OCI-LY3 (cell line): ENCODE data around the gene CCDC32.

Experiments used
- CTCF ChIP-seq: fragments of 200-600, 300-600 bp; sonication (generic); IDR thresholded peaks from 2 replicates; pipeline ENCODE4 v1.5.1; 2014; ENCODE audit warnings: antibody characterized with exemption, low read length, low read depth
- EZH2phosphoT487 ChIP-seq: fragments of 200-600 bp; shearing (Covaris generic); IDR thresholded peaks from 2 replicates; pipeline ENCODE4 v1.6.1; 2018; ENCODE audit warnings: antibody characterized with exemption, mixed run types, low read depth

GRCh38 chr15:40563426-40563825 is 1.4 kb downstream of the CCDC32 start:
- no peak for TF ChIP-seq CTCF
- TF ChIP-seq EZH2phosphoT487, result no peak
